NCI-H2196 (cell line): ENCODE measurements around the gene RELT.

ENCODE experiments used
- DNase-seq: peaks from one replicate; lab custom pipeline; 2025; ENCODE audit not compliant: unreplicated experiment; lab: John Stamatoyannopoulos, UW

RELT gene

DNA sequence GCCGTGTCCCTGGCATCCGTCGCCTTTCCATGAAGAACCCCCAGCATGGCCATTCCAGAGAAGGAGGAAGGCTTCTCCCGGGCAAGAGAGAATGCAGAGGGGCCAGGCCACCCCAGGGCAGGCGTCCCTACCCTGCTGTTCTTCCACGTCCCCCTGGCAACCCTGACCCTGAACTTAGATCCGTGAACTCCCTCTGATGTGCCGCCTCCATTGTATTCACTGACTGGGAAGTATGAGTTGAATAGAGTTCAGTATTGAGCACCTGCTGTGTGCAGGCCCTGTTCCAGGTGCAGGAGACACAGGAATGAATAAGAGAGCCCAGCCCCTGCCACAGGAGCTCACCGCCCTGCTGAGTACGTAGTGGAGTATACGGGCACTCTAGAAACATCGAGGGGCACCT is 29.1 kb upstream of the RELT start:
- DNase-seq: no peak

DNA sequence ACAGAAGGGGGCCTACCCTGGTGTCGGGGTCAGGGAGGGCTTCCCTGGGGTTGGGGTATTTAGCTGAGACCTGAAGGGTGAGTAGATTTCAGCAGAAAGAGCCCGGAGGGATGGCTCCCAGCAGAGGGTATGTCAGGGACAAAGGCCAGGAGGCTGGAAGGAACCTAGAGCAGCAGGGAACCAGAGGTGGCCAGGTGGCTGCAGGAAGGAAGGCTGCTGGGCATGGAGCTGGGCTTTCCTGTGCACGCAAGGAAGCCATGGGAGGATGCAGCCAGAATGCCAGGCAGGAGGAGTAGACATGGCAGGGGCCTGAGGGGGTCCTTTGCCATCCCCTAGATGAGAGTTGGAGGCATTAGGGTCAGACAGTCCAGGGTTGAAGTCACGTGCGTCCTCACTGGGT is 27.4 kb upstream of the RELT start:
- DNase-seq: no peak

DNA sequence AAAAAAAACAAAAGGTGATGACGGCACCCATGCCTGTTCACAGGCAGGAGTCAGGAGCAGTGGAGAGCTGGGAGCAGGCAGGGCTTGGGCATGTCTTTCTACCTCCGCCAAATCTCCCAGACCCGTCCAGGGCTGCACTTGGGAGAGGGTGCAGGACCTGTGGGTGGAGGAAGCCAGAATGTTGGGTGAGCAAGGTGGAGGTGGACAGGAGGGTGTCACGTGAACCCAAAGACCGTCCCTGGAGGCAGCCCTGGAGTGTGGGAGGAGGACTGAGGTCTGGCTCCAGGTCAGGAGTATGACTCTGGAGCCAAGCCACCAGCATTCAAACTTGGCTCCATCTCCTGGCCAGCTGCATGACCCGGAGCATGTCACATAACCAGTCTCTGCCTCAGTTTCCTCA is 26.6 kb upstream of the RELT start:
- DNase-seq: no peak

DNA sequence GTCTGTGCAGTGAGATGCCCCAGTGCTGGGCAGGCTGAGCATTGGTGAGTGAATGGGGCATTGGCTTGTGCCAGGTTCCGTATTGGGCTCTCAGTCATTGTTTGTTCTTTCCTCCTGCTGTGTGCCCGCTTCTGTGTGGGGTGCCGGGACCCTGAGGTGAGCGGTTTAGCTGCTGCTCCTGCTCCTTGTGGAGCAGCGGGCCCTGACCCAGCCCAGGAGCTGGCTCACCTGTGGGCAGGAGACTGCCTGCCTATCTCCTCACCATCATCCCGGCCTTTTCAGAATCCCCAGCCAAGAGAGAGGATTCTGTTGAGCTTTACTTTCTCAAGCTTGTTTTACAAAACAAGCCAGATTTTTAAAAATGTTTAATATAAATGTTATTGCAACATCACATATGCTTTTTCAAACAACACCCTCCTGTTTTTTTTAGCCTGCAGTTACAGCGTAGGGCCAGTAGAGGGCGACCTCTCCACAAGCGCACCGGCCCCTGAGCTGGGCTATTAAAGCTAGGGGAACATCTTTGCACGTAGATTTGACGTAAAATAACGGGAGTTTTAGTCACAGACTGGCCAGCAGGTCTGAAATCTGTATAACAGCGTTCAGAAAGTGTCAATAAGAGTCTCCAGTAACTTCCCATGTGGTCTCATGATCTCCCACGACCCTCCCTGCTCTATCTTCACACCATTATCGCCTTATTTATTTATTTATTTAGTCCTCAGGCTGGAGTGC is 25.1 kb upstream of the RELT start:
- DNase-seq: peak; percentile 67

DNA sequence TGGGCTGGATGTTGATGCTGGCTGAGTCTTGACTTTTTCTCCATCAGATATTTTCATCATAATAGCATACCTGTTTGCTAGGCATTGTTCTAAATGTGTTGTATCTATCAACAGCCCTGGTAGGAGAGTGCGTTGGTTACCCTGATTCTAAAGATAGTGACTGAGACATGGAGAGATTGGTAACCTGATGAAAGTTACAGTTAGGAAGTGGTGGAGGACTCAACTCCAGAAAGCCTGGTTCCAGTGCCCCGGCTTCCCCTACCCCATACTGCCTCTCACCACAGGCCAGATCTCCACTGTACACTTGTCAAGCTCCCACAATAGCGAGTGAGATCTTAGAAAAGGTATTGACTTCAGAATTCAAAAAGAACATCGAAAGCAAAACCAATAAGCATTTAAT is 22.8 kb upstream of the RELT start:
- DNase-seq: no peak

DNA sequence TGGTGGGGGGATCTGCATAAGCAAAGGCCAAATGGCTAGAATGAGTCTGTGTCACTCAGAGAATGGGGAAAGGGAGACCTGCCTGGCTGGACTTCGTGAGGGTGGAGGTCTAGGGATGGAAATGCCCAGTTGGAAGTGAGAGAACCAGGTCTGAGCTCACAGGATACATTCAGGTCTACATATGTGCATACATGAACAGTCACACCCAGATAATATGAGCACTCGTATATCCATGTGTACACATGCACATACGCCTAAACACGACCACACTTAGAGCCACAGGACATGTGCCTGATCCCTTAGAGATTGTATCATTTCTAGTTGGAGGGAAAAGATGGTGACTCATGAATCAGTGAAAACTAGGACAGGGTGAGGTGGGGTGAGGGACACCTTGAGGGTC is 21.1 kb upstream of the RELT start:
- no peak for DNase-seq

DNA sequence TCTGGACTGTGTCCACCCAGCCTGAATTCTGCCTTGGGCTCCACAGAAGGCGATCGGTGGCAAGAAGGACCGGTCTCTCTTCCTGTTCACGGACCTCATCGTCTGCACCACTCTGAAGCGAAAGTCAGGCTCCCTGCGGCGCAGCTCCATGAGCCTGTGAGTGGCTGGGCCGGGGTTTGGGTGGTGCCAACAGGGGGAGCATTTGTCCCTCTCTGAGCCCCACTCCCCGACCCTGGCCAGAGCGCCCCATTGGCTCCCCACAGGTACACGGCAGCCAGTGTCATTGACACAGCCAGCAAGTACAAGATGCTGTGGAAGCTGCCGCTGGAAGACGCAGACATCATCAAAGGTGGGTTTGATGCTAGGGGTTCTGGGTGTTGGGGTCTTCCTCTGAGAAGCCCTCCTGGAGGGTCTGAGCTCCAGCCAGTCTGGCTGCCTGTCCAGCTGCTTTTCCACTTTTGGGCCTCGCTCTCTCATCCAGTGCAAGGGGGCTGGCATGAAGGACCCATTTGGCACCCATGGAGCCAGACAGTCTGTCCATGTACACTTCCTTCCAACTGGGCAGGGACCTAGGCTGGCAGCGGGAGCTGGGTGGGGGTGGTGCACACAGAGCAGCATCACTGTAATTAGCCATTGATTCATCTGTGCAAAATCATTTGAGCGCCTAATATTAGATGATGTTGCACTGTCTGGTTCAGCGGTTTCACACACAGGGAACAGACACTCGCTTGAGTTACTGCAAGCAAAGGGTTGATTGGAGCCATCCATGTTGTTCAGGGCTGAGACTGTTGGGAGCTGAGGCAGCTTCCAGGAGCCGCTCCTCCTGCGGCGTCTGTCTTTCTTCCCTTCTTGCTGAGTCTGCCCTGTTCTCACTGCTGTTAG is 19.0 kb upstream of the RELT start:
- no peak for DNase-seq

DNA sequence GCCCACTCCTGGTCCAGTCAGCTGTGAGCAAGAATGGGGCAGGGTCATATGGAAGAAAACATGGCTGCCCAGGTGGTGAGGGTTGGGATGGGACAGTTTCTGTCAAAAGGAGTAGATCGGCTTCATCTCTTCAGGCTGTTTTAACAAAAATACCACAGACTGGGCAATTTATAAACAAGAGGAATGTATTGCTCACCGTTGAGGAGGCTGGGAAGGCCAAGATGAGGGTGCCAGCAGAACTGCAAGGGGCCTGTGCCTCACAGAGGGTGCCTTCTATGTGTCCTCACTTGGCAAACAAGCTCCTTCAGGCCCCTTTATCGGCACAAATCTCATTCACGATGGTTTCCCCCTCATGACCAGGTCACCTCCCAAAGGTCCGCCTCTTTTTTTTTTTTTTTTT is 18.1 kb upstream of the RELT start:
- DNase-seq: no peak

DNA sequence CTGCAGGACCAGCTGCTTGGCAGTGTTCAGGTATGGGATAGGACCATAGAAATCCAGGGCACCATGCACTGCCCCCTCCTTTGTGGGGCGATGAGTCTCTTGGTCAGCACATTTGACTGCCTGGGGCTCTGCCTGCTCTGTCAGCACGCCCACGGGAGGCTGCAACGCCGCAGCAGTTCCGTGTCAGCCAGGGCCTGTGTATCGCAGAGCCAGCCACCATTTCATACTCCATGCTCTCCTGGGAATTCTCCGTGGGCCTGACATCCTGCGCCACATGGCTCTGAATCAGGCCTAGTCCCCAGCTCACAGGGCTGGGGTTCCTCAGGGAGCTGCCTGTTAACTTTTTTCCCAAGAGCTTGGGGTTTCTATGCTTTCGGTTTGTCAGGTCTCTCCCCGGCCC is 16.9 kb upstream of the RELT start:
- no peak for DNase-seq

DNA sequence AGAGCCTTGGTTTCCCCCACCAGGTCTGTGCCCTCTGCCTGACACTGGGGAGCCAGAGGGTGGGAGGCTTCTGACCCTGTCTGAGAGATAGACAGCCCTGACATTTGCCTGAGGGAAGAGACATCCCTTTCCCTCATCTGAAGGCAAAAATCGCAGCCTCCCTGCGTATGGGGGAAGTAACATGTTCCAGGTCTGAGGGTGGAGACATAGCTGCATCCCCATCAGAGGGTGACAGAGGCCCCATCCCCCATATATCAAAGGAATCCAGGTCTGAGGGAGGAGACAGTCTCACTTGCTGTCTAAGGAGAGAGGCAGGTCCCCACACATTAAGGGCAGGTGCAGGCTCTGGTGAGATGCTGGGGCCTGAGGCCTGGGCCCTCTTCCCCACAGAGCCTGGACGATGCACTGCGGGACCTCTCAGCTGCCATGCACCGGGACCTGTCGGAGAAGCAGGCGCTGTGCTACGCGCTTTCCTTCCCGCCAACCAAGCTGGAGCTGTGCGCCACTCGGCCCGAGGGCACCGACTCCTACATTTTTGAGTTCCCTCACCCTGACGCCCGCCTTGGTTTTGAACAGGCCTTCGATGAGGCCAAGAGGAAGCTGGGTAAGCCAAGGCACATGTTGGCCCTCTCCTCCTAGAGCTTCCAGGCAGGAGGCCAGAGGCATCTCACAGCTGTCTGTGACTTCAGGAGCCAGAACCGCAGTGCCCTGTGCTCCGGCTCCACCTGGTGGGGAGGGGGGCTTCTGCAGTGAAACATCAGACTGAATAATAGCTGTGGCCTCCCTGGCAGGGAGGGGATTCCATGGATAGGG is 16.1 kb upstream of the RELT start:
- peak; percentile 58 for DNase-seq

DNA sequence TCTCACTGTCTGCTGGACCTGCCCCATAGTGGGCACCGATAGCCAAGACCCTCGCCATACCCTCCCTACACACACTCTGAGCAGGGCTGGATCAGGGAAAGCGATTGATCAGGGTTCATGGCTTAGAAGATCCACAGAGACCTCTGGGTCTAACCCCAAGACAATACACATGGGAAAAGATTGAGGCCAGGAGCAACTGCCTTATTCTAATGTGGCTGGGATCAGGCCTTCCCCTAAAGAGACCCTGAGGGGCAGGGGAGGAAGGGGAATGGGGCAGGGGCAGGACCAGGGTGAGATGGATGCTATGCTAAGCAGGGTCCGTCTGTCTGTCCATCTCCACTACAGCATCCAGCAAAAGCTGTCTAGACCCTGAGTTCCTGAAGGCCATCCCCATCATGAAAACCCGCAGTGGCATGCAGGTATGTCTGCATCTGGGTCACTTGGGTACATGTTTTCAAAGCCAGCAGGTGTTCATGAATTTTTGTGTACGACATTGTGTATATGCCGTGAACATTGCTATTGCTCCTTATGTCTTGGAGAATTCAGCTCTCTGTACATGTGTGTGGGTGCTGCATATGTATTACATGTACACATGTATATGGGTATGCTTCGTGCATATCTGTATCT is 15.3 kb upstream of the RELT start:
- no peak for DNase-seq

DNA sequence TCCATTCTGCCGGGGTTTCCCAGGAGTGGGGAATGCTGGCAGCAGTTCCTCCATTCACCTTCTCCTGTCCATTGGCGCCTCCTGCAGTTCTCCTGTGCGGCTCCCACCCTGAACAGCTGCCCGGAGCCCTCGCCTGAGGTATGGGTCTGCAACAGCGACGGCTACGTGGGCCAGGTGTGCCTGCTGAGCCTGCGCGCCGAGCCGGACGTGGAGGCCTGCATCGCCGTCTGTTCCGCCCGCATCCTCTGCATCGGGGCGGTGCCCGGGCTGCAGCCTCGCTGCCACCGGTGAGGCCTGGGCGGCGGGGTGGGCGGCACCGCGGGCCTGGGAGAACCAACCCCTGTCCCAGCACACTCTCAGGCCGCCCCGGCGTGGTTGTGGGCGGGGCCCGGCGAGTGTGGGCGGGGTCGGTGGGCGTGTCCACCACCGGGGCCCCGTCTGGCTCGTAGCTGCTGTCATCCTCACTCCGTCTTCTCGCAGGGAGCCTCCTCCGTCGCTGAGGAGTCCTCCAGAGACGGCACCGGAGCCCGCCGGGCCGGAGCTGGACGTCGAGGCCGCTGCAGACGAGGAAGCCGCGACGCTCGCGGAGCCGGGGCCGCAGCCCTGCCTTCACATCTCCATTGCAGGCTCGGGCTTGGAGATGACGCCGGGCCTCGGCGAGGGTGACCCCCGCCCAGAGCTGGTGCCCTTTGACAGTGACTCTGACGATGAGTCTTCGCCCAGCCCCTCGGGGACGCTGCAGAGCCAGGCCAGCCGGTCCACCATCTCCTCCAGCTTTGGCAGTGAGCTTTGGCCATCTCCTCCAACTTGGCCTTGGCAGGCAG is 14.0 kb upstream of the RELT start:
- DNase-seq: no peak

DNA sequence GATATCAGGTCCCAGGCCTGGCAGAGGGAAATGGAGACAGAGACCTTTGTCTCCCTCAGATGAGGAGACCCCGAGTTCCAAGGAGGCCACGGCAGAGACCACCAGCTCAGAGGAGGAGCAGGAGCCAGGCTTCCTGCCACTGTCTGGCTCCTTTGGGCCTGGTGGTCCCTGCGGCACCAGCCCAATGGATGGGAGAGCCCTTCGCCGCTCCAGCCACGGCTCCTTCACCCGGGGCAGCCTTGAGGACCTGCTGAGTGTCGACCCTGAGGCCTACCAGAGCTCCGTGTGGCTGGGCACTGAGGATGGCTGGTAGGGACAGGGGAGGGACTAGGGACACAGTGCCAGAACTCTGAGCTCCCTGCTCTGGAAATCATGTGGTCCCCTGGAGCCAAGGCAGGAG is 13.1 kb upstream of the RELT start:
- DNase-seq: no peak

DNA sequence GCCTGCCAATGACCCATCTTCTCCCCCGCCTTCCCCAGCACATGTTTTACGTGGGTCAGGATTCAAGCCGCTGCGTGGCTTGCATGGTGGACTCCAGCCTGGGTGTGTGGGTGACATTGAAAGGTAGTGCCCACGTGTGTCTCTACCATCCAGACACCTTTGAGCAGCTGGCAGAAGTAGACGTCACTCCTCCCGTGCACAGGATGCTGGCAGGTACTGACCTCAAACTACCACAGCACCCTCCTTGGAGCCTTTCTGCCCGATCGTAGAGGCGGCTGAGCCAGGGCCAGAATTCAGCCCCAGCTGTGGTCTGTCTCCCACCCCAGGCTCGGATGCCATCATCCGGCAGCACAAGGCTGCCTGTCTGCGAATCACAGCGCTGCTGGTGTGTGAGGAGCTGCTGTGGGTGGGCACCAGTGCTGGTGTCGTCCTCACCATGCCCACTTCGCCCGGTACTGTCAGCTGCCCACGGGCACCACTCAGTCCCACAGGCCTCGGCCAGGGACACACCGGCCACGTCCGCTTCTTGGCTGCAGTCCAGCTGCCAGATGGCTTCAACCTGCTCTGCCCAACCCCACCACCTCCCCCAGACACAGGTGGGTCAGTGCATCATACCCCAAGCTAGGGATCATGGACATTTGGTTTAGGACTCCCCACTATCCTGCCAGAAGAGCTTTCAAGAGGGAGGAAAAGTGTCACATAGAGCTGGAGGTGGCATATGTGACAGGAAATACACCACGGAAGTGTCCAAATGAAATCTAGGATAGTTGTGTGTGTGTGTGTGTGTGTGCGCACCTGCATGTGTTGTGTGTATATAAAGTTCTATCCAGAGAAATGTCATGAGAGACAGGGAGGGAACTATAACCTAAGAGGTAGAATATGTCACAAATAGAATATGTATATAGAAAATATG is 10.6 kb upstream of the RELT start:
- DNase-seq: no peak

DNA sequence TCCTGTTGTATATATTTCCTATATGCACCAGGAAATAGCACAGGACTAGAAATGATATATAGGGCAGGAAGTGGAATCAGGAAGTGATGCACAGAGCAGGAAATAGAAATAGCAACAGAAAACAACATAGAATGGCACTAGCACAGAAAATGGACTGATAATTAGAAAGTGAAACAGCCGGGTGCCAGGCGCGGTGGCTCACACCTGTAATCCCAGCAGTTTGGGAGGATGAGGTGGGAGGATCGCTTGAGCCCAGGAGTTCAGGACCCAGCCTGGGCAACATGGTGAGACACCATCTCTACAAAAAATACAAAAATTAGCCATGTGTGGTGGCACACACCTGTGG is 10.0 kb upstream of the RELT start:
- no peak for DNase-seq

DNA sequence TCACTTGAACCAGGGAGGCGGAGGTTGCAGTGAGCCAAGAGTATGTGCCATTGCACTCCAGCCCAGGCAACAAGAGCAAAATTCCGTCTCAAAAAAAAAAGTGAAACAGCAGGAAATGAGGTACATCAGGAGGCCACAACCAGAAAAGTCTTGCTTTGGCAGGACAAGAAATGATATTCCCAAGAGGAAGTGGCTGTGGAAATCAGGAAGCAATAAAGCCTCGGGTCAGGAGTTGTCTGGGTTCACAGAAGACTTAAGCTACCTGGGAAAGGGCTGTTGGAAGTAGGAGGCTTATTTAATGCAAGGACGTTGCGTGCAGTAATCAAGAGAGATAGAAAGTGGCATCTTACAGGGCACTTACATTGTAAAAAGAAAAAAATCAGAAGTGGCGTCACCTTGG is 9.2 kb upstream of the RELT start:
- no peak for DNase-seq

DNA sequence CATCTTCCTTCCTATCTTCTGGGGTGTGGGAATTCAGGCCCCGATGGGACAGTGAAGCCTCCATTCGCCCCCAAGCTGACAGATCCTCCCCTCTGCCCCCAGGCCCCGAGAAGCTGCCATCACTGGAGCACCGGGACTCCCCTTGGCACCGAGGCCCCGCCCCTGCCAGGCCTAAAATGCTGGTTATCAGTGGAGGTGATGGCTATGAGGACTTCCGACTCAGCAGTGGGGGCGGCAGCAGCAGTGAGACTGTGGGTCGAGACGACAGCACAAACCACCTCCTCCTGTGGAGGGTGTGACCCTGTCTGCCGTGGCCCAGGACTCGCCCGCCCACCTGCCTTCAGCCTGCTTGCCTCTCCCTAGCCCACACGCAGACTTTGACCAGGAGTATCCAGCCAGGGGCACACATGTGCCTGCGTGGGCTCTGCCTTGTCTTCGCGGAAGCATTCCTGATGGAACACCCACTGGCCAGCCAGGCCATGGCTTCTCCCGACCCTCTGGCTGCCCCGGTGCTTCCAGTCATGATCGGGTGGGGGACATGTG is 8.6 kb upstream of the RELT start:
- no peak for DNase-seq

DNA sequence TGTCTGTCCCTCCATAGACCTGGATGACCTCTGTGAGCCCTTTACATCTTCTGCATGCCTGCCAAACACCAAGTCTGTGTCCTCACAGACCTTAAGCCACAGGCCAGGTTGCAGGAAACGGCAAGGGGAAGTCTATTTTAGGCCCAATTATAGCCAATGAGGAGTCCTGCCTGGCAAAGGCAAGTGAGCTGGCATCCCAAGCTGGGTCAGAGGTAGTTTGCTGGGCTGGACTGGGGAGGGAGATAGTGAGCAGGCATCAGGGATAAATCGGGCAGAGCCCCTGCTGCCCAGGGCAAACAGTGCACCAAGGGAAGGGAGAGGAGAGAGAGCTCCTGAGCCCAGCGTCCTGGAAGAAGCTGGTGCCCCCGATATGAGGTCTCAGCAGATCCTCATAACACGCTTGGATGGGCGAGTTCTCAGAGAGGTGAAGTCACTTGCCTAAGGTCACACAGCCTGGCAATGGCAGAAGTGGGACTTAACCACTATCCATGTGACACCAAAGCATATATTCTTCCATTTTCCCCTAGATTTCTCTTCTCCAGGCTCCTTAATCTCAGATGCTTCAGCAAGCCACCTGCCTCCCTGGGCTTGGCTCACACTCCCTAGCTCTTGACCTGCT is 3.7 kb upstream of the RELT start:
- no peak for DNase-seq

DNA sequence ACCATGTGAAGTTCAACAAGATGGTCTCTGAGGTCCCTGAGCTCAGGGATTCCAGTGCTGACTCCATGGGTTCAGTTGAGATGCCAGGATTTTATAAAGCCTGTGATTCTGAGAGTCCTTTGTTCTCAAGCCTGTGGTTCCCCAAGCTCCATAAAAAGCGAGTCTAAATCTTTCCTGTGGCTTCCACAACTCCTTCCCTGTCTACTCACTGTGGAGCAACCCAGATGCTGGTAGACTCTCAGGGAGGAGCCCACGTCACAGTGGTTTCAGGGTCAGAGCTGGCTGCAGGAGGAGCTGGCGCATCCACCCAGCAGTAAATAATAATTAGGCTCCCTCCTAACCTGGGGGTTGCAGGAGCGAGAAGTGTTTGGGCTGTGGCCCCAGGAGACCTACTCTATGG is 2.0 kb upstream of the RELT start:
- no peak for DNase-seq
